Breast epithelium (tissue), 3 donors: Measurements from ENCODE around the gene PSMC4.

ENCODE experiments used
- CTCF ChIP-seq, 3 donors: fragments of 450-650 bp; IDR thresholded peaks; one replicate each; pipeline ENCODE4 v1.5.1; 2016 to 2017; ENCODE audit warnings: antibody characterized with exemption in 3 of 3, mild to moderate bottlenecking in 3 of 3, moderate library complexity in 3 of 3
- POLR2A ChIP-seq: fragments of 450-650 bp; IDR thresholded peaks from one replicate; pipeline ENCODE4 v1.6.1; 2016; ENCODE audit warnings: antibody characterized with exemption, mild to moderate bottlenecking, moderate library complexity
- POLR2AphosphoS5 ChIP-seq, 3 donors: sonication (generic); formaldehyde crosslinking; IDR thresholded peaks; one replicate each; pipeline ENCODE4 v1.6.1; 2017; ENCODE audit warnings: antibody characterized with exemption in 3 of 3

GRCh38 chr19:39942366-39942730 is 28.6 kb upstream of the PSMC4 start:
- TF ChIP-seq POLR2AphosphoS5 (IDR thresholded peaks at IDR 0.05) (no peak), CTCF (IDR thresholded peaks at IDR 0.05) (no peak), POLR2A (no peak)
